Fibroblast of villous mesenchyme (primary cell): Measurements from ENCODE around the gene PWWP2A. TPM values are rescaled to one million over a fixed set of nuclear protein-coding genes. Genes with fewer than 3 reads are reported as not detected.

Experiments
- DNase-seq: peaks from one replicate; pipeline ENCODE4 v3.0.0-alpha.2; 2010; ENCODE audit warnings: low read depth
- H3K4me3 ChIP-seq: 2 replicates; pipeline ENCODE4 v1.5.1; 2011; ENCODE audit warnings: low read depth, mild to moderate bottlenecking, low read length
- CTCF ChIP-seq: IDR thresholded peaks from 2 replicates; pipeline ENCODE4 v1.5.1; 2012; ENCODE audit warnings: low read depth, mild to moderate bottlenecking, low read length; ENCODE audit not compliant: insufficient read depth
- total RNA-seq: library from RNA; depleted of rRNA; stranded (reverse); fragments of >200 nt; gene quantifications from 2 replicates; pipeline ENCODE4 v1.2.3, GENCODE V29; 2012

Gene PWWP2A
- total RNA-seq, 1 donor = 25.5 TPM

GRCh38 chr5:160061770-160062169, 57.5 kb downstream of the PWWP2A start:
- no peak for TF ChIP-seq CTCF
- H3K4me3 ChIP-seq = no peak overlapping the region
- DNase-seq = no peak

- no peak overlapping the region for H3K4me3 ChIP-seq
- TF ChIP-seq CTCF = no peak
- no peak for DNase-seq
Observed at GRCh38 chr5:160060001-160060400, 59.2 kb downstream of the PWWP2A start.

GRCh38 chr5:160057256-160057655, 62.0 kb downstream of the PWWP2A start:
- no peak for DNase-seq
- TF ChIP-seq CTCF = no peak

DNA sequence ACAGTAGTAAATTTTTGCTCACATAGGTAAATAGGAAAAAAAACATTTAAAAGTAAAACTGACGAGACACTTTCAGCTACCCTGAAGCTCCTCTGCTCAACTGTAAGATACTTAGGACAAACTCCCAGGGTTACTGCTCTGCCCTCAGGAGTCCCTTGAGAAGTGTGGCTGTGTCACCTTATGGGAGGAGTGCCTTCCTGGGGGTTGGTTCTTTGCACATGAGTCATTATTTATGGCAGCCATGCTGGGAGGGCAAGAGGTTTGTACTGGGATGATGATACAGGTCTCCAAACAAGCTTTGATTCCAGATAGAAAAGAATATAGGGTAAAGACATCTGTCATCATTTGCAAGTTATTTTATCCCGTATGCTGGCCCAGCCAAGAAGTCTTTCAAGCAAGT, 64.4 kb downstream of the PWWP2A start:
- H3K4me3 ChIP-seq = no peak overlapping the region
- no peak for TF ChIP-seq CTCF
- peak; percentile 17 for DNase-seq

More at GRCh38 chr5:160057256-160057655, 62.0 kb downstream of the PWWP2A start:
- no peak overlapping the region for H3K4me3 ChIP-seq

GRCh38 chr5:160054047-160054446, 65.2 kb downstream of the PWWP2A start:
- H3K4me3 ChIP-seq = no peak overlapping the region
- no peak for DNase-seq
- no peak for TF ChIP-seq CTCF

- DNase-seq = no peak
- no peak for TF ChIP-seq CTCF
- no peak overlapping the region for H3K4me3 ChIP-seq
Observed at GRCh38 chr5:160049099-160049498, 70.2 kb downstream of the PWWP2A start.

DNA sequence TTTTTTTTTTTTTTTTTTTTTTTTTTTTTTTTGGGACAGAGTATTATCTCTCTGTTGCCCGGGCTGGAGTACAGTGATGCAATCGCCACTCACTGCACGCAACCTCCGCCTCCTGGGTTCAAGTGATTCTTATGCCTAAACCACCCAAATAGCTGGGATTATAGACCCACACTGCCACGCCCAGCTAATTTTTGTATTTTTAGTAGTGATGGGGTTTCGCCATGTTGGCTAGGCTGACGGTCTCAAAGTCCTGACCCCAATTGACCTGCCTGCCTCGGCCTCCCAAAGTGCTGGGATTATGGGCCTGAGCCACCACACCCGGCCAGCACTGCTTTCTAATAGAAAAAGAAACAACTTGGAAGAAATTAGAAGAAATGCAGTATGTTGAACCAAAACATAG, 71.1 kb downstream of the PWWP2A start:
- TF ChIP-seq CTCF = no peak
- H3K4me3 ChIP-seq = no peak overlapping the region
- peak; percentile 78 for DNase-seq
